ENCODE results near the gene CUL5.

The CUL5 gene

GRCh38 chr11:108008656-108009496, at the start of gene CUL5:
Gene CUL5, plus strand, starts transcription at chr11:108008898. Its CDS starts 451 bp downstream, at chr11:108009349.
- DNase-seq = peak; percentile 96

- no peak for DNase-seq
Measured at GRCh38 chr11:107961480-107961879, 47.2 kb upstream of the CUL5 start.

- no peak for DNase-seq
Measured at GRCh38 chr11:107962181-107962580, 46.5 kb upstream of the CUL5 start.

GRCh38 chr11:107963091-107963490, 45.6 kb upstream of the CUL5 start:
- DNase-seq = no peak

- DNase-seq = no peak
Measured at GRCh38 chr11:107969219-107969618, 39.5 kb upstream of the CUL5 start.

- no peak for DNase-seq
Measured at GRCh38 chr11:107970049-107970448, 38.6 kb upstream of the CUL5 start.

GRCh38 chr11:107973641-107974040, 35.1 kb upstream of the CUL5 start:
- no peak for DNase-seq

GRCh38 chr11:107988397-107989158, 20.1 kb upstream of the CUL5 start:
- peak; percentile 96 for DNase-seq

GRCh38 chr11:107991868-107992414, 16.8 kb upstream of the CUL5 start:
- no peak for DNase-seq

GRCh38 chr11:107996006-107996776, 12.5 kb upstream of the CUL5 start:
- no peak for DNase-seq

GRCh38 chr11:107998761-107999160, 9.9 kb upstream of the CUL5 start:
- no peak for DNase-seq

- DNase-seq = peak; percentile 29
Measured at GRCh38 chr11:107999759-108000455, 8.8 kb upstream of the CUL5 start.

GRCh38 chr11:108002476-108002875, 6.2 kb upstream of the CUL5 start:
- no peak for DNase-seq

GRCh38 chr11:108003623-108004022, 5.1 kb upstream of the CUL5 start:
- DNase-seq = no peak

- DNase-seq = no peak
Measured at GRCh38 chr11:108007819-108008218, 879 bp upstream of the CUL5 start.

- DNase-seq = peak; percentile 32
Measured at GRCh38 chr11:108009497-108010370, 1.0 kb downstream of the CUL5 start.

GRCh38 chr11:108012139-108012725, 3.5 kb downstream of the CUL5 start:
- no peak for DNase-seq

GRCh38 chr11:108016647-108017046, 7.9 kb downstream of the CUL5 start:
- DNase-seq = no peak

GRCh38 chr11:108018708-108019107, 10.0 kb downstream of the CUL5 start:
- DNase-seq = no peak

- DNase-seq = no peak
Measured at GRCh38 chr11:108019870-108020540, 11.3 kb downstream of the CUL5 start.
